ENCODE results near the gene CLCN7. TPM values are rescaled to one million over a fixed set of nuclear protein-coding genes. Genes with fewer than 3 reads are reported as not detected.
A peak's percentile ranks its signal among the peaks of the same experiment; 100 is the strongest.

Gene CLCN7
- total RNA-seq, 3 donors from 2014 or later, result 54.2 to 60.7 (median 54.7) TPM

GRCh38 chr16:1496464-1496863 lies 21.6 kb upstream of the CLCN7 start:
- no peak overlapping the region for H3K4me3 Mint-ChIP-seq
- H3K9me3 Mint-ChIP-seq, result no peaks in the 10 kb centered on the region
- H3K36me3 Mint-ChIP-seq (ENCODE audit: insufficient read depth), result peaks cover 3% of the 10 kb centered on the region
- no peak for DNase-seq
- H3K27me3 Mint-ChIP-seq (ENCODE audit: low read depth), result no peaks in the 10 kb centered on the region
- ATAC-seq, result no peak
- peaks cover 11% of the 10 kb centered on the region for H3K4me1 Mint-ChIP-seq (ENCODE audit: low read depth)

GRCh38 chr16:1495889-1496262 lies 21.0 kb upstream of the CLCN7 start:
- H3K9me3 Mint-ChIP-seq, result no peaks in the 10 kb centered on the region
- no peaks in the 10 kb centered on the region for H3K27me3 Mint-ChIP-seq (ENCODE audit: low read depth)
- ATAC-seq (no peak), DNase-seq (no peak)
- peaks cover 3% of the 10 kb centered on the region for H3K36me3 Mint-ChIP-seq (ENCODE audit: insufficient read depth)
- H3K4me1 Mint-ChIP-seq (ENCODE audit: low read depth), result peaks cover 11% of the 10 kb centered on the region
- H3K4me3 Mint-ChIP-seq, result no peak overlapping the region

GRCh38 chr16:1495211-1495888 lies 20.5 kb upstream of the CLCN7 start:
- peaks cover 3% of the 10 kb centered on the region for H3K36me3 Mint-ChIP-seq (ENCODE audit: insufficient read depth)
- peak overlapping the region; percentile 35 for H3K4me3 Mint-ChIP-seq
- DNase-seq (no peak), ATAC-seq (no peak)
- no peaks in the 10 kb centered on the region for H3K9me3 Mint-ChIP-seq
- H3K4me1 Mint-ChIP-seq (ENCODE audit: low read depth), result peaks cover 11% of the 10 kb centered on the region
- no peaks in the 10 kb centered on the region for H3K27me3 Mint-ChIP-seq (ENCODE audit: low read depth)

GRCh38 chr16:1494711-1495110 lies 19.9 kb upstream of the CLCN7 start:
- H3K4me3 Mint-ChIP-seq, result peak overlapping the region; percentile 91
- DNase-seq (no peak), ATAC-seq (no peak)
- no peaks in the 10 kb centered on the region for H3K9me3 Mint-ChIP-seq
- H3K27me3 Mint-ChIP-seq (ENCODE audit: low read depth), result no peaks in the 10 kb centered on the region
- H3K4me1 Mint-ChIP-seq (ENCODE audit: low read depth), result peaks cover 11% of the 10 kb centered on the region
- peaks cover 3% of the 10 kb centered on the region for H3K36me3 Mint-ChIP-seq (ENCODE audit: insufficient read depth)

GRCh38 chr16:1494129-1494640 lies 19.4 kb upstream of the CLCN7 start:
- Mint-ChIP-seq H3K36me3 (ENCODE audit: insufficient read depth) (peaks cover 3% of the 10 kb centered on the region), H3K4me3 (peak overlapping the region; percentile 91), H3K4me1 (ENCODE audit: low read depth) (peaks cover 11% of the 10 kb centered on the region), H3K9me3 (no peaks in the 10 kb centered on the region), H3K27me3 (ENCODE audit: low read depth) (no peaks in the 10 kb centered on the region)
- no peak for ATAC-seq
- no peak for DNase-seq

GRCh38 chr16:1493746-1494094 lies 18.9 kb upstream of the CLCN7 start:
- Mint-ChIP-seq H3K4me3 (peak overlapping the region; percentile 91), H3K27me3 (ENCODE audit: low read depth) (no peaks in the 10 kb centered on the region), H3K9me3 (no peaks in the 10 kb centered on the region), H3K36me3 (ENCODE audit: insufficient read depth) (peaks cover 2% of the 10 kb centered on the region), H3K4me1 (ENCODE audit: low read depth) (peaks cover 11% of the 10 kb centered on the region)
- ATAC-seq (peak; percentile 17 to 38), DNase-seq (no peak)

GRCh38 chr16:1492923-1493745 lies 18.3 kb upstream of the CLCN7 start, which contains the start of gene TELO2:
TSS of gene TELO2 (plus strand) at chr16:1493360. CDS start at chr16:1494282, 922 bp downstream.
- Mint-ChIP-seq H3K9me3 (no peaks in the 10 kb centered on the region), H3K27me3 (ENCODE audit: low read depth) (no peaks in the 10 kb centered on the region), H3K4me3 (peak within 1 kb of the TSS; percentile 91), H3K36me3 (ENCODE audit: insufficient read depth) (no peaks in the 10 kb centered on the region), H3K4me1 (ENCODE audit: low read depth) (peaks cover 11% of the 10 kb centered on the region)
- ATAC-seq, result peak; percentile 87 to 88
- DNase-seq, result peak; percentile 85

GRCh38 chr16:1492082-1492922 lies 17.5 kb upstream of the CLCN7 start:
- H3K36me3 Mint-ChIP-seq (ENCODE audit: insufficient read depth), result no peaks in the 10 kb centered on the region
- DNase-seq (no peak), ATAC-seq (no peak)
- peaks cover 11% of the 10 kb centered on the region for H3K4me1 Mint-ChIP-seq (ENCODE audit: low read depth)
- H3K4me3 Mint-ChIP-seq, result peak overlapping the region; percentile 91
- H3K27me3 Mint-ChIP-seq (ENCODE audit: low read depth), result no peaks in the 10 kb centered on the region
- H3K9me3 Mint-ChIP-seq, result no peaks in the 10 kb centered on the region

- H3K4me3 Mint-ChIP-seq, result no peak overlapping the region
- H3K36me3 Mint-ChIP-seq (ENCODE audit: insufficient read depth), result no peaks in the 10 kb centered on the region
- DNase-seq (no peak), ATAC-seq (no peak)
- peaks cover 11% of the 10 kb centered on the region for H3K4me1 Mint-ChIP-seq (ENCODE audit: low read depth)
- H3K9me3 Mint-ChIP-seq, result no peaks in the 10 kb centered on the region
- no peaks in the 10 kb centered on the region for H3K27me3 Mint-ChIP-seq (ENCODE audit: low read depth)
Observed at GRCh38 chr16:1491327-1491726, 16.5 kb upstream of the CLCN7 start.

GRCh38 chr16:1489077-1489476 lies 14.2 kb upstream of the CLCN7 start:
- Mint-ChIP-seq H3K4me3 (no peak overlapping the region), H3K4me1 (ENCODE audit: low read depth) (peaks cover 10% of the 10 kb centered on the region), H3K9me3 (no peaks in the 10 kb centered on the region), H3K27me3 (ENCODE audit: low read depth) (no peaks in the 10 kb centered on the region), H3K36me3 (ENCODE audit: insufficient read depth) (no peaks in the 10 kb centered on the region)
- no peak for DNase-seq
- ATAC-seq, result no peak

- no peaks in the 10 kb centered on the region for H3K9me3 Mint-ChIP-seq
- no peak for DNase-seq
- no peaks in the 10 kb centered on the region for H3K27me3 Mint-ChIP-seq (ENCODE audit: low read depth)
- no peak for ATAC-seq
- peaks cover 8% of the 10 kb centered on the region for H3K4me1 Mint-ChIP-seq (ENCODE audit: low read depth)
- no peaks in the 10 kb centered on the region for H3K36me3 Mint-ChIP-seq (ENCODE audit: insufficient read depth)
- no peak within 1 kb of the TSS for H3K4me3 Mint-ChIP-seq
Observed at GRCh38 chr16:1488619-1489018, 13.8 kb upstream of the CLCN7 start, which contains the start of gene PTX4. TSS of gene PTX4 (minus strand) at chr16:1488944. CDS start at chr16:1488909, 35 bp downstream.

- Mint-ChIP-seq H3K4me1 (ENCODE audit: low read depth) (peaks cover 8% of the 10 kb centered on the region), H3K36me3 (ENCODE audit: insufficient read depth) (no peaks in the 10 kb centered on the region), H3K27me3 (ENCODE audit: low read depth) (no peaks in the 10 kb centered on the region), H3K4me3 (no peak overlapping the region), H3K9me3 (no peaks in the 10 kb centered on the region)
- no peak for ATAC-seq
- DNase-seq, result no peak
Observed at GRCh38 chr16:1488054-1488601, 13.3 kb upstream of the CLCN7 start.

- H3K36me3 Mint-ChIP-seq (ENCODE audit: insufficient read depth), result no peaks in the 10 kb centered on the region
- DNase-seq (no peak), ATAC-seq (no peak)
- H3K9me3 Mint-ChIP-seq, result no peaks in the 10 kb centered on the region
- peaks cover 3% of the 10 kb centered on the region for H3K4me1 Mint-ChIP-seq (ENCODE audit: low read depth)
- peaks cover 3% of the 10 kb centered on the region for H3K27me3 Mint-ChIP-seq (ENCODE audit: low read depth)
- H3K4me3 Mint-ChIP-seq, result no peak overlapping the region
Observed at GRCh38 chr16:1487395-1488053, 12.7 kb upstream of the CLCN7 start.
